RWPE2 (cell line): Measurements from ENCODE around the gene PHACTR1.

Source experiments
- ATAC-seq: fragments of 200-7000 bp; cut with Tn5 transposase; 3 replicates; pipeline ENCODE4 v1.9.1; 2021; ENCODE audit warnings: low read depth
- DNase-seq: peaks from one replicate; pipeline ENCODE4 v3.0.0-alpha.2; 2020; ENCODE audit warnings: low spot score
- H3K27ac ChIP-seq: fragments of 450-650 bp; 2 replicates; pipeline ENCODE4 v1.5.1; 2017; ENCODE audit warnings: mild to moderate bottlenecking; ENCODE audit not compliant: poor library complexity, severe bottlenecking
- H3K27me3 ChIP-seq: fragments of 250-450 bp; sonication (Bioruptor Pico); 2 replicates; pipeline ENCODE4 v1.5.1; 2021; ENCODE audit warnings: mild to moderate bottlenecking, moderate library complexity; ENCODE audit not compliant: insufficient read depth, poor library complexity, severe bottlenecking
- H3K36me3 ChIP-seq: fragments of 250-450 bp; sonication (Bioruptor Pico); 2 replicates; pipeline ENCODE4 v1.5.1; 2020; ENCODE audit warnings: low read depth, mild to moderate bottlenecking, moderate library complexity
- H3K4me1 ChIP-seq: fragments of 250-450 bp; sonication (Bioruptor Pico); 2 replicates; pipeline ENCODE4 v1.5.1; 2021; ENCODE audit warnings: mild to moderate bottlenecking, moderate library complexity; ENCODE audit not compliant: insufficient read depth, poor library complexity, severe bottlenecking
- H3K4me3 ChIP-seq: fragments of 250-450 bp; sonication (Bioruptor Pico); 2 replicates; pipeline ENCODE4 v1.5.1; 2021; ENCODE audit warnings: mild to moderate bottlenecking, moderate library complexity; ENCODE audit not compliant: severe bottlenecking
- H3K9me3 ChIP-seq: fragments of 250-450 bp; sonication (Bioruptor Pico); 2 replicates; pipeline ENCODE4 v1.5.1; 2021; ENCODE audit warnings: mild to moderate bottlenecking, moderate library complexity; ENCODE audit not compliant: severe bottlenecking
- CTCF ChIP-seq: fragments of 450-650 bp; IDR thresholded peaks from one replicate; pipeline ENCODE4 v1.5.1; 2017; ENCODE audit warnings: mild to moderate bottlenecking, moderate library complexity; ENCODE audit not compliant: poor library complexity, severe bottlenecking

Gene PHACTR1

GRCh38 chr6:12785921-12786320 lies 69.4 kb downstream of the PHACTR1 start:
- Histone ChIP-seq H3K4me3 (no peak overlapping the region), H3K36me3 (no peaks in the 10 kb centered on the region), H3K27me3 (peaks cover 3% of the 10 kb centered on the region), H3K4me1 (no peaks in the 10 kb centered on the region), H3K27ac (no peak overlapping the region), H3K9me3 (no peaks in the 10 kb centered on the region)
- DNase-seq (no peak), ATAC-seq (no peak)
- TF ChIP-seq CTCF = no peak

GRCh38 chr6:12791371-12791770 lies 74.8 kb downstream of the PHACTR1 start:
- Histone ChIP-seq H3K9me3 (no peaks in the 10 kb centered on the region), H3K36me3 (no peaks in the 10 kb centered on the region), H3K4me3 (no peak overlapping the region), H3K27me3 (no peaks in the 10 kb centered on the region), H3K27ac (no peak overlapping the region), H3K4me1 (no peaks in the 10 kb centered on the region)
- DNase-seq = no peak
- ATAC-seq = peak; percentile 36; the same call in 2 of the 3 replicates
- TF ChIP-seq CTCF = no peak

- Histone ChIP-seq H3K27me3 (peaks cover 2% of the 10 kb centered on the region), H3K9me3 (no peaks in the 10 kb centered on the region), H3K4me3 (no peak overlapping the region), H3K36me3 (no peaks in the 10 kb centered on the region), H3K27ac (no peak overlapping the region), H3K4me1 (no peaks in the 10 kb centered on the region)
- TF ChIP-seq CTCF = no peak
- DNase-seq (no peak), ATAC-seq (peak; percentile 33; the same call in 1 of the 3 replicates)
Observed at GRCh38 chr6:12798326-12798725, 81.8 kb downstream of the PHACTR1 start.

- DNase-seq (no peak), ATAC-seq (no peak)
- Histone ChIP-seq H3K4me1 (no peaks in the 10 kb centered on the region), H3K27me3 (peaks cover 2% of the 10 kb centered on the region), H3K27ac (no peak overlapping the region), H3K36me3 (no peaks in the 10 kb centered on the region), H3K9me3 (no peaks in the 10 kb centered on the region), H3K4me3 (no peak overlapping the region)
- no peak for TF ChIP-seq CTCF
Observed at GRCh38 chr6:12800120-12800519, 83.6 kb downstream of the PHACTR1 start.

- DNase-seq = no peak
- Histone ChIP-seq H3K36me3 (no peaks in the 10 kb centered on the region), H3K27ac (no peak overlapping the region), H3K4me1 (no peaks in the 10 kb centered on the region), H3K9me3 (no peaks in the 10 kb centered on the region), H3K4me3 (no peak overlapping the region), H3K27me3 (peaks cover 2% of the 10 kb centered on the region)
- peak; percentile 71; the same call in 2 of the 3 replicates for ATAC-seq
- no peak for TF ChIP-seq CTCF
Observed at GRCh38 chr6:12801141-12801540, 84.6 kb downstream of the PHACTR1 start.
